HG02981 (cell line): ENCODE data around the gene ASTN2.
"Not testable (repeated sequence)": the region's sequence is repeated elsewhere in the genome, so short reads cannot be mapped to it uniquely, and the experiment has no call there.

Source experiments
- ATAC-seq: cut with Tn5 transposase; IDR thresholded peaks from one replicate; pipeline ENCODE4 v1.9.1; 2021; ENCODE audit warnings: mild to moderate bottlenecking, moderate library complexity; ENCODE audit not compliant: unreplicated experiment

ASTN2 gene

DNA sequence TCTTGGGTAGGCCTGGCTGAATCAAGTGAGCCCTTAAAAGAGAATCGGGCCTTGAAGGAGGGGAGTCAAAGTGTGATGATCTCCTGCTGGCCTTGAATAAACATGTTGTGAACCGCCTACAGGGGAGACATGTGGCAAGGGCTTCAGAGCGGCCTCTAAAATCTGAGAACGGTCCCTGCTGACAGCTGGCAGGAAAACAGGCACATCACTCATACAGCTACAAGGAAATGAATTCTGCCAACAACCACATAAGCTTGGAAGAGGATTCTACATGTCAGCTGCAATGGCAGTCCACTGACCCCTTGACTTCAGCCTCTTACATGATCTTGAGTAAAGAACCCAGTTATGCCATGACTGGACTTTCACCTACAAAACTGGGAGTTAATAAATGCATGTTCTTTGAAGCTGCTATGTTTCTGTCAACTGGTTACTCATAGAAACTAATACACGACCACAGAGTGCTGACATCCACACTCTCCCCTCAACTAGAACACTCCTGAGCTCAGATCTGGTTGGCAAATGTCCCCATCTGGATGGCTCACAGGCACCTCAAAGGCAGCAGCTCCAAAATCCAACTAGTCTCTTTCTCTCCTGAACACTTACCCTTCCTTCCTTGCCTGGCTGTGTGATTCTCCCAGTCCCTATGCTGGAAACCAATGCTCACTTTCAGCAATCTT is 333.1 kb downstream of the ASTN2 start:
- ATAC-seq, result no peak

DNA sequence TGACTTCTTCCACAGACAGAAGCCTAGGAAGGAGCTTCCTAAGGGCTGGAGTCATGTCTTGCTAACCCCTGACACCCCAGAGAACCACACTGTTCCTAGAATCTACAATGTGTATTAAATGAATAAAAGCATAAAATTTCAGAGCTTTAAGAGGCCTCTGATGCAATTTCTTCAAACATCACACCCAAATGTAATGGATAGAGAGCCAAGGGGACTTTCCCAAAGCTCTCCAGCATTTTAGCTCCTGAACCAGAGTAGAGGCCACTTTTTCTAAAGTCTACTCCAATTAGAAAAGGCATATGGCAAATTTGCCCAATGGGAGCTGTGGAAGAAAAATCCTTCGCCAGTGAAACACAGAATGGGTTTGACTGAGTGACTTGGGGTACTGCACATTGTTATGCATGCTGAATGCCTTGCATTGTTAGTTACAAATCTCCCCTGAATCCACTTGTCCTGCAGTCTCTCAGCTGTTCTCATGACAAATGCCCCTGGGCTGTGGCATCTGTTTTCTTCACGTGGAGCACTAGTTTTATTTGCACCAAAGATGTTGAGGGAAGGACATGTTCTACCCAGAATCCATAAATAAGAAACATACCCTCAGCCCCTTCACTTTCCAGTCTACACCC is 334.0 kb downstream of the ASTN2 start:
- no peak for ATAC-seq

DNA sequence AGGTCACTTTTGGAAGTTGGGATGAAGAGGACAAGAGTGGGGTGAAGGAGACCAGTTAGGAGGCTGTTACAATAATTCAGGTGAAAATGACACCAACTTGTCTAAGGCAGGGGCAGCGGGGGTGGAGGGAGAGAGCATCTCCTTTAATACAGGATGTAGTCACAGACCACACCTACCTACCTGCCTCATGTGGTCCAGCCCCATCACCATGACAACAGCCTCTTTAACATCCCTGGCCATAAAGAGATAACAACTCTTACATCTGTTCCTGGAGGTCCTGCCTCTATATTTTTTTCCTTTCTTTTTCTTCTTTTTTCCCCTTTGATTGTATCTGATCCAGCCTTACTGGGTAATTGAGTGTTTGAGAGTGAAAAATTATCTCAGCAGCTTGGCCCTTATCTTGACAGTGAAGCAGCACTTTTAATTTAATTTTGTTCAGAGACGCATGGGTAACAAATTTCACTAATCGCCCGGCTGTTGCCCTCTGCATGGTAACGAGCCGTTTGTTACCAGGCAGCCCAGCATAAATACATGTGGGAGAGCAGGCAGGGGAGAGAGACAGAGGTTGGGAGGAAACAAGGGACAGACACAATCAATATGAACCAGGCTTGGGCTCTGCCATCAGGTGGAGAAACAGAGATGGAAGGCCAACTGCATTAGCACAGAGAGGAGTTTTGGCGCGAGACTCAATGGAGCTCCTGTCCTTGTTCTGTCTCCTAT is 338.1 kb downstream of the ASTN2 start:
- no peak for ATAC-seq

DNA sequence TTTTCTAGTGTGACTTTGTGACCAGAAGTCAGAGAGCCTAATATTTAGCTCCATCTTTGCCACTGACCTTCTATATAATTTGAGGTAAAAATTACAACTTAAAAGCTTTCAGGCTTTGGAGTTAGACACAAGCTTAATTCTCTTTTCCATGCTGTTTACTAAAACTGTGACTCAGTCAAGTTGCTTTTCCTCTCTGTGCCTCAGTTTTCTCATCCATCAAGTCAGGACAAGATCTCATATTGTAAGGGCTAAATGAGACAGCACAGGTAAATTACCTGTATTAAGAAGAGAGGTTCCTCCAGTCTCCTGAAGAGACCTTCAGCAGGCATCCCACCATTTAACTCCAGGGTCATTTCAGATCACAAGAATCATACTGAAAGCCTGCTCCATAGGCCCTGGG is 339.2 kb downstream of the ASTN2 start:
- no peak for ATAC-seq

DNA sequence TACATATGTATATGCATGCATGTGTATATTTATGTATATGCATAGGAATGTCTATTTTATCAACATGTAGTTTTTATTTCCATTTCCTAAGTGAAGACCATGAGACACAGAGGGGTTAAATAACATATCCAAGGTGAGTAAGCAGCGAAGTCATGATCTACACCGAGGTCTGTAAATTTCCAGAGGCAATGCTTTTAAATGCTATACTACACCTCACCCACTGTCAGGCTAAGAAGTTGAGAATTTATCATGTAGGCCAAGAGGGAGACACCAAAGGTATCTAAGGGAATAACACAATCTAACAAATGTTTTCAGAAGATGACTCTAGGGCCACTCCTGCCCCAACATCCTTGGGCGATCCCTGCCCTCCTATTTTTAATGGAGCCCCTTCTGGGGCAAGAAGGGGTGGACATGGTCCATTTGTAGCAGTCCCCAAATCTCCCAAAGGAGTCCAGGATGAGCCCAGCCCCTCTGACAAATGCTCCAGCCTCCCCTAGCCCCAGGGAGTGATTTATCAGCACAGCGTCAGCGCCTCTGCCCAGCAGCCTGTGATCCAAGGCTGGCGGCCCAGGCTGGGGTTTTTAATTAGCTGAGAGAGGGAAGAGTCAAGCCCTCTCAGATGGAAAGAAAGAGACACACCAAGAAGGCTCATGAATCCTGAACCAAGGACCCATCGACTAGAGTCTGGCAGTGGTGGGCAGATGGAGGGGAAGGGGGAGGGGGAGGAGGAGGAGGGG is 339.9 kb downstream of the ASTN2 start:
- ATAC-seq, result no peak

DNA sequence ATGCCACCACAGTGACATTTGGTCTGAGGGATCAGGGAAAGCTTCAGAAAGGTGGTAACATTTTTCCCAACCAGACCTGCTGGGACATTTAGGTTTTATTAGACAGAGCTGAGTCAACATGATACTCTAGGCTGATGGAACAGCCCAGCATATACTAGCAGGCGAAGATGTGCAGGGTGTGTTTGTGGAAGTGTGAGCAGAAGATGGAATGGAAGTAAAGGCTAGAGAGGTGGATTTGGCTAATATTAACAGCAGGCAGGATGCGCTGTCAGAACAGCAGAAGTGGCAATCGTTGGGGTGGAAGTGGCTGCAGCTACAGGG is 340.6 kb downstream of the ASTN2 start:
- ATAC-seq, result no peak

DNA sequence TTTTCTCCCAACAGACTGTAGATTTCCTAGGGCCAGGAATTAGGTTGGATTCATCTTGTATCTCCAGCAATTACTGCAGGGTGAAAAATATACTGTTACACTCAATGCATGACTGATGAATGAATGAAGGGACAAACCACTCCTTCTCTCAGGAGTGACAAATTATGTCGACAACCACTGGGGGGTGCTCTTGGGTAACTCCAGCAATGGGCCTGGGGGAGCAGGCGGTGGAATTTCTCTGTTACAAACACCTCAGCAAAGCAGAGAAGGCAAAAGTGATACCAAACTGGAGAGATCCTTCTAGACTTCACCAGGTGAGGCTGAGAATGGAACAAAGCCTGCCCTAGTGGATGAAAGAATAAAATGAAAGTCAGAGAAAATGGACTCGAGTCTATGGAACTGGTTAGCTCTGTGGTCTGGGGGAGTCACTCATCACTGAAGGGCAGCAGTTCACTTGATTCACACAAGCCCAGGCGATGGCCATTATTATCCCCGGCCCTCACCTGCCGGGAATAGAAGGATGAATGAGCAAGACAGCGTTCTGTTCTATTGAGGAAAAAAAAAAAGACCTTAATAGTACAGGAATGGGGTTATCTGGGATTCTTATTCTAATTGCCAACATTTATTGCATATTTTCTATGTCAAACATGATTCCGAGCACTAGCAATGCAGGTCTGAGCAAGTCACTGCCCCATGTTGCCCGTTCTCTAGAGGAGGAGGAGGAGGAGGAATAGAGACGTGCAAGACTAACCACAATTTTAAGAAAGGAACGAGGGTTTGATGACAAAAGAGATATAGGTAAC is 341.1 kb downstream of the ASTN2 start:
- ATAC-seq, result no peak

DNA sequence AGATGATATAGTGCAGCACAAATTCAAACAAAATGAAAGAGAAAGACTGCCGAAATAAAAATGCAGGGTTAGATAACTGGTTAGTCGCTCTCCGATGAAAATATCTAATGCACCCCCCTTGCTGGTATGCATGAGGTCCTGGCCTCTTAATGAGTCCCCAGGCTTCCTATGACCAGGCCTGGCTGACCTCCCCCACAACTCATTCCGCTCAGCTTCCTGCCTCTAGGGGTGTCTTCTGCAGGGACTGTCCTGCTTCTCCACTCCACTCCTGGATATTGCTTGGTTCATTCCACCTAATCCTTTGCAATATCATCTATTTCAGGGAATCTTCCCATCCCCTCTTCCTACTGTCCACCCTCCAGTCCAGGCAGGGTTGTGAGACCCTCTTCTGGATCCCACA is 341.8 kb downstream of the ASTN2 start:
- ATAC-seq, result no peak

DNA sequence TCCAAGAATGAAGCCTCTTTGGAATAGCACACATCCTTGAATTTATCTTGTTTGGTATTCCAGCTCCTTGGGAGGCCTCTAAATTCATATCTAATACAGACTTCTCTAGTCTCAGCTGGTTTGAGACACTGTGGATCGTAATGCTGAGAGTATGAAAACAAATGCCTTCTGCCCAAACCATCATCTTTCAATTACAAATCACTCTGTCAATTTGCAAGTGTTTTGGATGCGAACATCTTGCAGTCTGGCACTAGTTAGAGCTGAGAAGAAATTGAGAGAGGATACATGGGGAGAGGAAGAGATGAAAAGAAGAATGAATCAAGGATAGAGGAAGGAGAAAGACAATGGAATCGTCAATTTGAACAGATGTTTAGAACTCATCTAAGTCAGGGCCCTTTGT is 342.6 kb downstream of the ASTN2 start:
- ATAC-seq, result no peak

DNA sequence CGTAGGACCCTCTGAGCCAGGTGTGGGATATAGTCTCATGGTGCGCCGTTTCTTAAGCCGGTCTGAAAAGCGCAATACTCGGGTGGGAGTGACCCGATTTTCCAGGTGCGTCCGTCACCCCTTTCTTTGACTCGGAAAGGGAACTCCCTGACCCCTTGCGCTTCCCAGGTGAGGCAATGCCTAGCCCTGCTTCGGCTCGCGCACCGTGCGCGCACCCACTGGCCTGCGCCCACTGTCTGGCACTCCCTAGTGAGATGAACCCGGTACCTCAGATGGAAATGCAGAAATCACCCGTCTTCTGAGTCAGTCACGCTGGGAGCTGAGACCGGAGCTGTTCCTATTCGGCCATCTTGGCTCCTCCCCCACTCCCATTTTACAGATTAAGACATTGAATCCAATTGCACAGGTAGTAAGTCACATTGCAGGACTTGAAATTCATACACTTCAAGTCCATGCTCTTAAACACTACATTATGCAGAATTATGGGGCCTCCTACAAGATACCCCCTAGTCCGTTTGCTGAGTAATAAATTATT is 343.1 kb downstream of the ASTN2 start:
- not testable (repeated sequence) for ATAC-seq

DNA sequence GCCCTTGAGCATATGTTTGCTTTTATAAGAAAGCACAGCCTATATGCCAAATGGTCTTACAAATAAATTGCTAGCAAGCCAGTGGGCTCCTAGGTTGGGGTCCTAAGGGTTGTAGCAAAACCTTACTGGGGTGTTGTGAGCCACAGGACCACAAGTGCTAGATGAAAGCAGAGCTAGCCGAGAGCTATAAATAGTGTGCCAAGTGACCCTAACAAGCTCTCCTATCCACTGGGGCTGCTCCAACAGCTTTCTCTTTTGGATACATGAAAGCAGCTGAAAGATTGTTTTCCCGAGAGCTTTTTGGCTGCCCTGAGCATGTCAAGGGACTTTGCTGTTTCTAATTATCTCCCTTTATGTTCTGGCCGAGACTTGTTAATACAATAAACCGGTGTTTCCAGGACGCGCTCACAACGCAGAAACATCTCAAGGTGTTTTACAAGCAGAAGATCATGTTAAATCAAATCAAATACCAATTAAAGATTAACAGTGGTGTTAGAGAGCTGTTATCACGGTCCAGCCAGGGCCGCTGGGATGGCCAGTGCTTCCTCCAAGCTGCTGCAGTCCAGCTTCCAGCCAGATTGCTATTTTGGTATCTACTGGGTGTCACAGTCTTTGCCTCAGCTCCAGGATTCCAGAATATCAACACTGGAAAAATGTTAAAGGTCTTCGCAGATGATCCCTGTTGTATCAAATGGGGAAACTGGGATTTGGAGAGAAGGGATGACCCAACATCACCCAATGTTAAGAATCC is 351.0 kb downstream of the ASTN2 start:
- no peak for ATAC-seq

DNA sequence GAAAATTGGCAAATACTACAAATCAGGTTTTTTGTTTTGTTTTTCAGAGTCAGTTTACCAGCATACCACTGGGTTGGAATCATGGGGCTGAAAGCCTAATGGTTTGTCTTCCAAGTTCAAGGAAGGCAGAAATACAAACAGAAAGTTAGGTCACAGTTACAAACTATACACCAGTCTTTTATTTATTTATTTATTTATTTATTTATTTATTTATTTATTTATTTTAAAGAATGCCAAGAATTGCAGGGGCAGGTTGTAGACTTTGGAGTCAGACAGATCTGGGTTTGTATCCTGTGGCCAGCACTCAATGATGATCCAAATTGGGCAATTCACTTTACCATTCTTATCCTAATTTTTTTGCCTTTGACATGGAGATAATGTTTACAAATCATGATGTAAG is 353.9 kb downstream of the ASTN2 start:
- ATAC-seq, result no peak

DNA sequence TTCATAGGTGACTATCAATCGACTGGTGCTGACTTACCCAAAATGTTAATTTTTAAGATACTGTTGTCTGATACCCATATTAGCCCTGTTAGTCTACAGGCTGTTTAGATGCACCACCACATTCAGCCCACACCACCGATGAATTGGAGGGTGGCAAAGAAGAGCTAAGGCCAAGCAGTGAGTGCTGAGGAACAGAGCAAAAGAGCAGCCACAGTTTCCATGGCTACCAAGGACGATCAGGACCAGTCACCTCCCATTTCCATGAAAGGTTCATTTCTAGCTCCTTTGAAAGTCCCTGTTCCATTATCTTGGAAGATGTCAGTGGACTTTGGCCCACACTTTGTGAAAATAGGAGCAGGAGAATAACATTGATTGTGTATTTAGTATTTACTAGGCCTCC is 364.9 kb downstream of the ASTN2 start:
- ATAC-seq, result no peak

DNA sequence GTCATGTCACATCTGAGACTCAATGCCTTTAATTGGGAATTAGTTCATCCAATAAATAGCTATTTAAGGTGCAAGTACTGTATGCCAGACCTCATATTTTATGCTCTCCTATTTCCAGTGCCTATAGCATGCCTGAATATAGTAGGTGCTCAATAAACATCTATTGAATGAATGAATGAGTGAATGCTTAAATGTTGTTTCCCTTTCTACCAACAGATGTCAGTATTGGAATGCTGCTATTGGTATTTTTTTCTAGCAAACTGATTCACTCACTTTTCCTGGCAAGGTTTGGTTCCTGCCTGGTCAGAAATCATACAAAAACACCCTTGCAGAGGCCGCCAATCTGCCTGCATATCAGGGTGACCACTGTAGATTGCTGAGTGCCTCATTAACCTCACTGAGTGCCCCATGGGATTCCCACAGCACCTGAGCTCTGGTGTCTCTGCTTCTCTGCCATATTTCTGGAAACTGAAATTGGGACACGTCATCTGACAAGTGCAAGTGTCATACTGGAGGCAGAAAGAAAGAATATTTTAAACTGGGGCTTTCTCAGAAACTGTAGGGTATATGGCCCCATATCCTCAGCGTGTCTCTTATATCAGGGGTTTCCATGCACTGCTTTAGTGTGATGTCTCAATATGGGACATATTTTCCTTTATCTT is 368.1 kb downstream of the ASTN2 start:
- no peak for ATAC-seq

DNA sequence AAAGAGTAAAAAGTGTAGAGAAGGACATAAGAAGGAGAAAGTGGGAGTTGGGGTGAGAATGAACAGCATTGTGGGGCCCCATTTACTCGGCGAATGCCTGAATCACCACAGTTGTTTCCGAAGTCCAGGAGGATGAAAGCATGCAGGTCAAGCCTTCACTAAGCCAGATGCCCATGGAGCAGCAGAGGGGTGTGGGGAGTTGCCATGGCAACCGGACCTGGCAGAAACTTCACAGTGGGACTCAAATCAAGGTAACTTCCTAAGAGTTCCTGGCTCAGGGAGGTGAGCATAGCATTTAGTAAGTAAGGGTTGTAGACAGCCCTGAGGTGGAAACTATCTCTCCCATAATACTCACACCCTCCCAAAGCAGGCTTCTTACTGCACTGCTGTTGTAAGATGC is 370.6 kb downstream of the ASTN2 start:
- ATAC-seq, result no peak

DNA sequence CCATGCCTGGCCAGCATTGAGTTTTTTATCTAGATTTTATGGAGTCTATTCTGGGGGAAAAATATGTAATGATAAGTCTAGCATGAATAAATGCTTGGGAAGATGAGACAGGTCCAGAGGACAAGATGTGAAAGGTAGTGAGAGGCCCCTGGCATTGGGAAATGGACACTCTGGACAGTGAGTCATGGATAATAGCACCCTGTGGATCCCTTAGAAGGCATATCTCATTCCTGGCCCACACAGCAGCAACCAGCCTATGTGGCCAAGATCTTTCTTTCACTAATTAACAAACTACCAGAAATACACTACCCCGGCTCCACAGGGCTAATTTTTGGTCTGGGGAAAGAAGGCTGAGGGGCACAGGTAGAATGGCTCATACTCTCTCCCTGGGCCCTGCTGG is 371.7 kb downstream of the ASTN2 start:
- no peak for ATAC-seq

DNA sequence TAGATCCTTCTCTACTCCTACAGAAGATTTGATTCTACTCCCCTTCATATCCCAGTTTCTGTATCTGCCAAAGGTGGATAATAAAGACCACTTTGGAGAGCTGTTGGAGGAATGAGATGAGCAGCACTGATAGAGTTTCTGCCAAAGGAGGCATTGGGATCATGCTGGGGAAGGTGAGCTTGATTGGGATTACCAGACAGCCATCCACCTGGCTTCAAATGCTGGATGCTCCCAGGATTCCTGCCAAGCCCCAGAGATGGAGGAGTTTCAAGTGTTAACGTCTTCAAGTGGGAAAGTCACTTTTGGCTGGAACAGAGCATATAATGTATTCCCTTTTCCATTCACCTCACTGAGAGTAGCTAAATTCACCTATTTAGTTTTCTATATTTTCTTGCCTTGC is 379.3 kb downstream of the ASTN2 start:
- no peak for ATAC-seq

DNA sequence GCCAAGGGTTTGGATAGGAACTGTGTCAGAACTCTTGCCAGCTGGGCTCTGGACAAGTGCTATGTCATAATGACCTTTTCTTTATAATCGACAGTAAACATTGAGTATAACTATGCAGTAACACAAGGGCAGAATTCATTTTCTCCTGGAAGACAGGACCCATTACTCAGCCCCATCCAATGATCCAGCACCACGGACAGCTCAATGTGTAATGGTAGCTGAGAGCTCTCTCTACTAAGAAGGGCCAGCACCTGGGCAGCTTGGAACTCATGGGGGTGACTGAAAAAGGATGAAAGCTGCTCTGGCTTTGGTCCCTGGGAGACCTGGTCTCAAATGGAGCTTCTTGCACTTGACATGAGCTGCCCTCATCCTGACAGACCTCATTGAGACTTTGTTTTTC is 380.0 kb downstream of the ASTN2 start:
- ATAC-seq, result no peak

DNA sequence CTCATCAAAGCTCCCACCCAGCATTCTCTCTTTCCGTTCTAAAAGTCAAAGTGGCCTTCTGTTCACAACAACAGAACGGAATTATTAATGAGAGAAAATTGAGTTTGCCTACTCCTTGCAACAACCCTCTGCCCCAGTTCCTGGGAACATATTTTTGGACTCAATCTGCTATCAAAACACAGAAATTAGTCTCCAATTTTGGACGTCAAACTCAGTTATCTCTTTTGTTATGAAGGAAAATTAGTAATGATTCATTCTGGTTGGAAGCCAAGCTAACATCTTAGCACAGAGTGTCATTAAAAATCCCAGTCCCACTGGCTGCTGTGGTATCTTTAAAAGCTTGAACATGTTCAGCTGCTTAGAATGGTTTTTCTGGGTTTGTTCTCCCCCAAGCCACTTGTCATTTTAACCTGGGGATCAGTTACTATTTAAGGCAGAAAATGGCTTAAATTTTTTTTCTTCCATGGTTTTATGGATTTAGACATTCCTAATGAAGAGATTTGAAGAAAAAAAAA is 384.5 kb downstream of the ASTN2 start:
- ATAC-seq, result no peak
